ENCODE data around the gene KRTAP11-1.

Gene KRTAP11-1

DNA sequence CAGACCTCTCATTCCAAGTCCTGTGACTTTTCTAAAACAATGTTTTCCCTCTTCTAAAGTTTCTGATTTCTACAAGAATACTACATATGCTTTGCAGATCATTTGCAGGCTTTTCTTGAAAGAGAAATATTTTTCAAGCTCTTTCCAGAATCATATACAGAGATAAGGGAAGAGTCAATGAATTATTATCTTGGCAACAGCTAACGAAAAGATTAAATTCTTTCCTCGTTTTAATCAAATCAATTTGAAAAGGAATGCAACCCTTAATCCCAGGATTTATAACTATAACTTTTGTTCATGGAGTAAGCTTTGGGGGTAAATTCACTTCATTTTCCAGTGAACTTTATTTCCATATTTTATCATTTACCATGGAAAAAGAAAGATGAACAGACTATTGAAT lies 6.9 kb downstream of the KRTAP11-1 start:
- no peak for ATAC-seq
- TF ChIP-seq, protein P1, sequence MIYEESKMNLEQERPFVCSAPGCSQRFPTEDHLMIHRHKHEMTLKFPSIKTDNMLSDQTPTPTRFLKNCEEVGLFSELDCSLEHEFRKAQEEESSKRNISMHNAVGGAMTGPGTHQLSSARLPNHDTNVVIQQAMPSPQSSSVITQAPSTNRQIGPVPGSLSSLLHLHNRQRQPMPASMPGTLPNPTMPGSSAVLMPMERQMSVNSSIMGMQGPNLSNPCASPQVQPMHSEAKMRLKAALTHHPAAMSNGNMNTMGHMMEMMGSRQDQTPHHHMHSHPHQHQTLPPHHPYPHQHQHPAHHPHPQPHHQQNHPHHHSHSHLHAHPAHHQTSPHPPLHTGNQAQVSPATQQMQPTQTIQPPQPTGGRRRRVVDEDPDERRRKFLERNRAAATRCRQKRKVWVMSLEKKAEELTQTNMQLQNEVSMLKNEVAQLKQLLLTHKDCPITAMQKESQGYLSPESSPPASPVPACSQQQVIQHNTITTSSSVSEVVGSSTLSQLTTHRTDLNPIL (CRISPR knock-in tag; IDR thresholded peaks at IDR 0.05; ENCODE audit: low read depth) = 0 out of 2 replicates have a peak, but pooled peaks have one; percentile 25
- TF ChIP-seq ISL1 (CRISPR knock-in tag; IDR thresholded peaks at IDR 0.05) = peak; percentile 77
- no peak for TF ChIP-seq ZFP30 (CRISPR knock-in tag; IDR thresholded peaks at IDR 0.05)

DNA sequence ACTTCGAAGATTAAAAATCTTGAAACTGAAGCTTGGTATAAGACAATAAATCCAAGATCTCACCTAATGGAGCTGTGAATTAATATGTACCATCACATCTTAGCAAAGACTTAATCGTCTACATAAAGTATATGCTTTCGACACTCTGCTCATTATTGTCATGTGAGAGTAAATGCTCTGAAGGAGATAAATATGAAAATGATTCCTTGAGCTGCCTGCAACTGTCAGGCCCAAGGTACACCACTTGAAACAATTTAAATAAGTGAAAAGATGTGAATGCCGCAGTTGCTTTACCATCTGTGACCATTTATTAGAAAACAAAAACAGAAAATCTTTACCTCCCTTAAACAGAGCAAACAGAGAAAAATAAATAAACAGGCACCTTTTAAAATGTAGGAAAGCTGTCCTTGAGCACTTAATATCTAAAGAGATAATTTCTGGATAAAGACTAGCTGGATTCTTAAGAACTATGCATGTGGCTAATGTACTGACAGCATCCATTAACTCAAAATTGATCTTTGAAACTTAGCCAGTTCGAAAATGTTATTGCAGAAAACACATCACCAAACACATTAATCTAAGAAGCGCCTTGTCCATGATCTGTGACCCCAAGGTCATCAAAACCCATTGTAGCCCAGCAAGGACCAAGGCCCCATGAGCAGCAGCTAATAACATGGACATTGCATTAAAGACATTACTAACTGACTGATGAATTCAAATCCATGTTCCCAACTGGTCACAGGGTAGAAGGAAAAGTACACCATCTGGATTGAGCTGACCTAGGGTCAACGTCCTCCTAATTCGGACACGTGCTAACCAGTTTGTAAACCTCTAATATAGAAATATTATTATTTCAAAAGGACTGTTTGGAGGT lies 33.5 kb downstream of the KRTAP11-1 start:
- TF ChIP-seq, protein P1 (CRISPR knock-in tag; IDR thresholded peaks at IDR 0.05; ENCODE audit: low read depth) = no peak
- TF ChIP-seq, protein P2, sequence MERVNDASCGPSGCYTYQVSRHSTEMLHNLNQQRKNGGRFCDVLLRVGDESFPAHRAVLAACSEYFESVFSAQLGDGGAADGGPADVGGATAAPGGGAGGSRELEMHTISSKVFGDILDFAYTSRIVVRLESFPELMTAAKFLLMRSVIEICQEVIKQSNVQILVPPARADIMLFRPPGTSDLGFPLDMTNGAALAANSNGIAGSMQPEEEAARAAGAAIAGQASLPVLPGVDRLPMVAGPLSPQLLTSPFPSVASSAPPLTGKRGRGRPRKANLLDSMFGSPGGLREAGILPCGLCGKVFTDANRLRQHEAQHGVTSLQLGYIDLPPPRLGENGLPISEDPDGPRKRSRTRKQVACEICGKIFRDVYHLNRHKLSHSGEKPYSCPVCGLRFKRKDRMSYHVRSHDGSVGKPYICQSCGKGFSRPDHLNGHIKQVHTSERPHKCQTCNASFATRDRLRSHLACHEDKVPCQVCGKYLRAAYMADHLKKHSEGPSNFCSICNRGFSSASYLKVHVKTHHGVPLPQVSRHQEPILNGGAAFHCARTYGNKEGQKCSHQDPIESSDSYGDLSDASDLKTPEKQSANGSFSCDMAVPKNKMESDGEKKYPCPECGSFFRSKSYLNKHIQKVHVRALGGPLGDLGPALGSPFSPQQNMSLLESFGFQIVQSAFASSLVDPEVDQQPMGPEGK (CRISPR knock-in tag; IDR thresholded peaks at IDR 0.05; ENCODE audit: borderline replicate concordance) = no peak
- TF ChIP-seq ZC3H10 (CRISPR knock-in tag; IDR thresholded peaks at IDR 0.05) (no peak), ISL1 (CRISPR knock-in tag; IDR thresholded peaks at IDR 0.05) (no peak), CSDC2 (CRISPR knock-in tag; IDR thresholded peaks at IDR 0.05) (no peak)
- ATAC-seq = no peak

DNA sequence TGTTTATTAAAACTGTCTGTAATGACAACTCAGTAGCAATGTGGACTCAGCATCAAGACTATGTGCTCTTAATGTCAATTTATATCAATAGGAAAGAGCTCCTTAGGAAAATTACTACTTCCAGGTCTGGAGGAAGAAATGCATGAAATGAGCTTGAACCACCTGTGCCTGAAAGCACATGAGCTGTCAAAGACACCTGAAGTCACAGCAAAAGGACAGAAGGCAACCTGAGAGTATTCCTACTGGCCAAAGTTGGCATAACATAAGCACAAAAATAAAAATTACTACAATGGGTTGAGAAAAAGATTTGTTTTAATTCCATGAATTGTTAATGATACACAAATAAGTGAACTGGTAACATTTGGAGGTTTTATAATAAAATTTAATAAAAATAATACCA lies 38.4 kb downstream of the KRTAP11-1 start:
- ATAC-seq = no peak
- TF ChIP-seq ZFP3 (CRISPR knock-in tag; IDR thresholded peaks at IDR 0.05) (no peak), ZNF565 (CRISPR knock-in tag; conservative IDR thresholded peaks at IDR 0.05; ENCODE audit: low read depth) (no peak), BACH2 (CRISPR knock-in tag; IDR thresholded peaks at IDR 0.05; ENCODE audit: borderline replicate concordance) (no peak), RARB (CRISPR knock-in tag; IDR thresholded peaks at IDR 0.05) (no peak), OSR1 (CRISPR knock-in tag; IDR thresholded peaks at IDR 0.05) (no peak), GLIS3 (CRISPR knock-in tag; IDR thresholded peaks at IDR 0.05) (no peak), ZNF8 (CRISPR knock-in tag; IDR thresholded peaks at IDR 0.05) (no peak), CSDC2 (CRISPR knock-in tag; IDR thresholded peaks at IDR 0.05) (no peak), ESRRG (CRISPR knock-in tag; IDR thresholded peaks at IDR 0.05) (no peak), PPARA (CRISPR knock-in tag; IDR thresholded peaks at IDR 0.05; ENCODE audit: borderline replicate concordance) (no peak), ARNTL (CRISPR knock-in tag; IDR thresholded peaks at IDR 0.05; ENCODE audit: borderline replicate concordance, low read depth) (no peak), TOX (CRISPR knock-in tag; IDR thresholded peaks at IDR 0.05; ENCODE audit: borderline replicate concordance) (no peak), ZFP30 (CRISPR knock-in tag; IDR thresholded peaks at IDR 0.05) (no peak), ISL1 (CRISPR knock-in tag; IDR thresholded peaks at IDR 0.05) (no peak)
- TF ChIP-seq, protein P3, sequence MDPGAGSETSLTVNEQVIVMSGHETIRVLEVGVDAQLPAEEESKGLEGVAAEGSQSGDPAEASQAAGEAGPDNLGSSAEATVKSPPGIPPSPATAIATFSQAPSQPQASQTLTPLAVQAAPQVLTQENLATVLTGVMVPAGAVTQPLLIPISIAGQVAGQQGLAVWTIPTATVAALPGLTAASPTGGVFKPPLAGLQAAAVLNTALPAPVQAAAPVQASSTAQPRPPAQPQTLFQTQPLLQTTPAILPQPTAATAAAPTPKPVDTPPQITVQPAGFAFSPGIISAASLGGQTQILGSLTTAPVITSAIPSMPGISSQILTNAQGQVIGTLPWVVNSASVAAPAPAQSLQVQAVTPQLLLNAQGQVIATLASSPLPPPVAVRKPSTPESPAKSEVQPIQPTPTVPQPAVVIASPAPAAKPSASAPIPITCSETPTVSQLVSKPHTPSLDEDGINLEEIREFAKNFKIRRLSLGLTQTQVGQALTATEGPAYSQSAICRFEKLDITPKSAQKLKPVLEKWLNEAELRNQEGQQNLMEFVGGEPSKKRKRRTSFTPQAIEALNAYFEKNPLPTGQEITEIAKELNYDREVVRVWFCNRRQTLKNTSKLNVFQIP (CRISPR knock-in tag; IDR thresholded peaks at IDR 0.05; ENCODE audit: borderline replicate concordance, low read depth) = no peak
- TF ChIP-seq, protein P4, sequence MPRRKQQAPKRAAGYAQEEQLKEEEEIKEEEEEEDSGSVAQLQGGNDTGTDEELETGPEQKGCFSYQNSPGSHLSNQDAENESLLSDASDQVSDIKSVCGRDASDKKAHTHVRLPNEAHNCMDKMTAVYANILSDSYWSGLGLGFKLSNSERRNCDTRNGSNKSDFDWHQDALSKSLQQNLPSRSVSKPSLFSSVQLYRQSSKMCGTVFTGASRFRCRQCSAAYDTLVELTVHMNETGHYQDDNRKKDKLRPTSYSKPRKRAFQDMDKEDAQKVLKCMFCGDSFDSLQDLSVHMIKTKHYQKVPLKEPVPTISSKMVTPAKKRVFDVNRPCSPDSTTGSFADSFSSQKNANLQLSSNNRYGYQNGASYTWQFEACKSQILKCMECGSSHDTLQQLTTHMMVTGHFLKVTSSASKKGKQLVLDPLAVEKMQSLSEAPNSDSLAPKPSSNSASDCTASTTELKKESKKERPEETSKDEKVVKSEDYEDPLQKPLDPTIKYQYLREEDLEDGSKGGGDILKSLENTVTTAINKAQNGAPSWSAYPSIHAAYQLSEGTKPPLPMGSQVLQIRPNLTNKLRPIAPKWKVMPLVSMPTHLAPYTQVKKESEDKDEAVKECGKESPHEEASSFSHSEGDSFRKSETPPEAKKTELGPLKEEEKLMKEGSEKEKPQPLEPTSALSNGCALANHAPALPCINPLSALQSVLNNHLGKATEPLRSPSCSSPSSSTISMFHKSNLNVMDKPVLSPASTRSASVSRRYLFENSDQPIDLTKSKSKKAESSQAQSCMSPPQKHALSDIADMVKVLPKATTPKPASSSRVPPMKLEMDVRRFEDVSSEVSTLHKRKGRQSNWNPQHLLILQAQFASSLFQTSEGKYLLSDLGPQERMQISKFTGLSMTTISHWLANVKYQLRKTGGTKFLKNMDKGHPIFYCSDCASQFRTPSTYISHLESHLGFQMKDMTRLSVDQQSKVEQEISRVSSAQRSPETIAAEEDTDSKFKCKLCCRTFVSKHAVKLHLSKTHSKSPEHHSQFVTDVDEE (CRISPR knock-in tag; IDR thresholded peaks at IDR 0.05) = no peak
- TF ChIP-seq, protein P5, sequence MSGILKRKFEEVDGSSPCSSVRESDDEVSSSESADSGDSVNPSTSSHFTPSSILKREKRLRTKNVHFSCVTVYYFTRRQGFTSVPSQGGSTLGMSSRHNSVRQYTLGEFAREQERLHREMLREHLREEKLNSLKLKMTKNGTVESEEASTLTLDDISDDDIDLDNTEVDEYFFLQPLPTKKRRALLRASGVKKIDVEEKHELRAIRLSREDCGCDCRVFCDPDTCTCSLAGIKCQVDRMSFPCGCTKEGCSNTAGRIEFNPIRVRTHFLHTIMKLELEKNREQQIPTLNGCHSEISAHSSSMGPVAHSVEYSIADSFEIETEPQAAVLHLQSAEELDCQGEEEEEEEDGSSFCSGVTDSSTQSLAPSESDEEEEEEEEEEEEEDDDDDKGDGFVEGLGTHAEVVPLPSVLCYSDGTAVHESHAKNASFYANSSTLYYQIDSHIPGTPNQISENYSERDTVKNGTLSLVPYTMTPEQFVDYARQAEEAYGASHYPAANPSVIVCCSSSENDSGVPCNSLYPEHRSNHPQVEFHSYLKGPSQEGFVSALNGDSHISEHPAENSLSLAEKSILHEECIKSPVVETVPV (CRISPR knock-in tag; IDR thresholded peaks at IDR 0.05) = no peak
- TF ChIP-seq, protein P2 (CRISPR knock-in tag; IDR thresholded peaks at IDR 0.05; ENCODE audit: borderline replicate concordance) = no peak

All from SK-N-SH treated with all-trans-retinoic acid at 6 μM for 48 hours (cell line).